NCI-H82 treated with DMSO at 0.1 percent for 48 hours (cell line): ENCODE results near the gene APOL5.
"Not testable (repeated sequence)": the region's sequence is repeated elsewhere in the genome, so short reads cannot be mapped to it uniquely, and the experiment has no call there.

Experiments
- DNase-seq: peaks from one replicate; lab custom pipeline; 2025; ENCODE audit not compliant: unreplicated experiment; lab: John Stamatoyannopoulos, UW

The APOL5 gene, protein sequence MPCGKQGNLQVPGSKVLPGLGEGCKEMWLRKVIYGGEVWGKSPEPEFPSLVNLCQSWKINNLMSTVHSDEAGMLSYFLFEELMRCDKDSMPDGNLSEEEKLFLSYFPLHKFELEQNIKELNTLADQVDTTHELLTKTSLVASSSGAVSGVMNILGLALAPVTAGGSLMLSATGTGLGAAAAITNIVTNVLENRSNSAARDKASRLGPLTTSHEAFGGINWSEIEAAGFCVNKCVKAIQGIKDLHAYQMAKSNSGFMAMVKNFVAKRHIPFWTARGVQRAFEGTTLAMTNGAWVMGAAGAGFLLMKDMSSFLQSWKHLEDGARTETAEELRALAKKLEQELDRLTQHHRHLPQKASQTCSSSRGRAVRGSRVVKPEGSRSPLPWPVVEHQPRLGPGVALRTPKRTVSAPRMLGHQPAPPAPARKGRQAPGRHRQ

DNA sequence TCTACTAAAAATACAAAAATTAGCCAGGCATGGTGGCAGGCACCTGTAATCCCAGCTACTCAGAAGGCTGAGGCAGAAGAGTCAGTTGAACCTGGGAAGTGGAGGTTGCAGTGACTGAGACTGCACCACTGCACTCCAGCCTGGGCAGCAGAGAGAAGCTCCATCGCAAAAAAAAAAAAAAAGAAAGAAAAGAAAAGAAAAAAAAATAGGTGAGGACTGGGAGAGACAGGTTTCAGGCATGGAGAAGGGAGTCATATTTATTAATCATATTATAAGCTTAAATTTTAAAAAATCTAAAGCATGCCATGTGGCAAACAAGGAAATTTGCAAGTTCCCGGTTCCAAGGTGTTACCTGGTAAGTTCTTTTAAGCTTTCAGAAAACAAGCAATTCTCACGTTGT lies at the start of gene APOL5:
APOL5 (plus strand) TSS at position 301 of the 400 bp plus-strand sequence; CDS start at position 301, 0 bp downstream.
- no peak for DNase-seq

DNA sequence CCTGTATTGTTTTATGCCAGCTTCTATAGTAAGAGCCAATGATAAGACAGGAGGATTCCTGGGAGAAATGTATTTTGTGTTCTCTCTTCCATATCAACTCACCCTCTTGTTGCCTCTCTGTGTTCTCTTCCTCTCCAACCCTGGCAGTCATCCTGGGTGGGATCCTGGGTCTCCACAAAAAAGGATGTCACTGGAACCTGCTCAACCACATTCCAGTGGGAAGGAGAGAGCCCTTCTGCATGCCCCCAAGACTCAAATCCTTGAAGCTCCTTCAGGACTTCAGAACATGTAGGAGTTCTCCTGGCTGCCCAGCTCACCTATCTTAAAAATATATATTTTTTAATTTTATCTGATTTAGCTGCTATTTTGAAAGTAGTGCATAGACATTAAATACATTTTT lies 43.3 kb upstream of the APOL5 start:
- DNase-seq = no peak

DNA sequence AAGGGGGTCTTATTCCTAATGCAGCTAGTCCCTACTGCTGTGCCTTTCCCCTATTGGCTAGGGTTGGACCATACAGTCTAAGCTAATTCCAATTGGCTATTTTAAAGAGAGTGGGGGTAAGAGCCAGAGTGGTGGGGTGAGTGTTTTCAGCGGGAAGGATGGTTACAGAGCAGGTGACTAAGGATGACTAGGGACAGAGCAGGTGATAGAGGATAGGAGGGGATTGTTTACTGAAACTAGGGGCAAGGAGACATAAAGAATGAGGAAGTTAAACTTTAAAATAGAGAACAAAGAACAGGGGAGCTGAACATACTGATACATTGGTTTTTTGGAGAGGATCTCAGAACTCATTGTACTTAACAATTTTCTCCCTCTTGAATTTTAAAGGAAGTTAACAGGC lies 41.6 kb upstream of the APOL5 start:
- DNase-seq = not testable (repeated sequence)

DNA sequence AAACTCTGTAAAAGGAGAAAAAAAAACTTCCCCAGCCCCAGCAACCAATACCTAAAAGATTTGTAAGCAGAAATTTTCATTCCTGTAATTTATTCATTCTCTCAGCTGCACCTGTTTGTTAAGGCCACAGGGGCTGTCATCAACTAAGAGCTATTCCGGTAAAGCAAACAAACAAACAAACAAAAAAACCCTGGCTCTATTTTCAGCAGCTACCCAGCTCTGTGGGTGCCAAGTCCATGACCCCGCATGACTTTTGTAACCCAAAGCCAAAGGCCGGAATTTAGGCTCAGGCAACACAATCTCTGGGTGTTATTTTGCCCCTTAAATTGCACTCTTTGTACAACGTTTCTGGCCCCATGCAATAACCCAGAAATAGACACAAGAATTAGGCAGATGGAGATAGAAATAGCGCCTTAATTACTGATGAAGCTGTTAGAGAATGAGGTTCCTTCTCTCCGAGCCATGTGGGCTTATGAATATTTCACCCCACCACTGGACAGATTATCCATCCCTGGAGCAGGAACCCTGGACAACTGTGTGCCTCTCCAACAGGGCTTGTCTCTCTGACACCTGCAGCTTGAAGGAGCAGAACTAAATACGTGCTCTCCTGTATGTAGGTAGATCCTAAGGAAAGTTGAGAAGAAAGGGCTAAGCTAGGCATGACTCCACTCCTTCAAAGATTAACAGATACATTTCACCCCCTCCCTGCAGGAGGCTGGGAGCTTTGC lies 40.0 kb upstream of the APOL5 start:
- DNase-seq = no peak

DNA sequence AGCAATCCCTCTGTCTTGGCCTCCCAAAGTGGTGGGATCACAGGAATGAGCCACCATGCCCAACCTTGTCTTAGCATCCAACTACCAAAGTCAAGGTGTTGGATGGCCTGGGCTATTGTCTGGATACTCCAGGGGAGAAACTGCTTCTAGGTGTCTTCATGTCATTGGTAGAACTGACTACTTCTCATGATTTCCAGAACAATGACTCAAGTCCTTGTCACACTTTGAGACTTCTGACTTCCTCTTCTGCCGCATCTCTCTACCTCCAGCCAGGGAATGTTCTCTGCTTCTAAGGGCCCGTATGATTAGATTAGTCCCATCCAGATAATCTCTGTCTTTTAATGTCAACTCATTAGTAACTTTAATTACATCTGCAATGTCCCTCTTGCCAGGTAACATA lies 38.8 kb upstream of the APOL5 start:
- DNase-seq = no peak

DNA sequence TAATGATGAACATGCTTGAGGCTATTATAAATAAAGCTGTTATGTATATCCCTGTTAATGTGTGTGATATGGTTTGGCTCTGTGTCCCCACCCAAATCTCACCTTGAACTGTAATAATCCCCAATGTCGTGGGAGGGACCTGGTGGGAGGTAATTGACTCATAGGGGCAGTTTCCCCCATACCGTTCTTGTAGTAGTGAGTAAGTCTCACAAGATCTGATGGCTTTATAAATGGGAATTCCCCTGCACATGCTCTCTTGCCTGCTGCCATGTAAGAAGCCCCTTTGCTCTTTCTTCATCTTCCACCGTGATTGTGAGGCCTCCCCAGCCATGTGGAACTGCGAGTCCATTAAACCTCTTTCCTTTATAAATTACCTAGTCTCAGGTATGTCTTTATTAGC lies 38.2 kb upstream of the APOL5 start:
- DNase-seq = not testable (repeated sequence)

DNA sequence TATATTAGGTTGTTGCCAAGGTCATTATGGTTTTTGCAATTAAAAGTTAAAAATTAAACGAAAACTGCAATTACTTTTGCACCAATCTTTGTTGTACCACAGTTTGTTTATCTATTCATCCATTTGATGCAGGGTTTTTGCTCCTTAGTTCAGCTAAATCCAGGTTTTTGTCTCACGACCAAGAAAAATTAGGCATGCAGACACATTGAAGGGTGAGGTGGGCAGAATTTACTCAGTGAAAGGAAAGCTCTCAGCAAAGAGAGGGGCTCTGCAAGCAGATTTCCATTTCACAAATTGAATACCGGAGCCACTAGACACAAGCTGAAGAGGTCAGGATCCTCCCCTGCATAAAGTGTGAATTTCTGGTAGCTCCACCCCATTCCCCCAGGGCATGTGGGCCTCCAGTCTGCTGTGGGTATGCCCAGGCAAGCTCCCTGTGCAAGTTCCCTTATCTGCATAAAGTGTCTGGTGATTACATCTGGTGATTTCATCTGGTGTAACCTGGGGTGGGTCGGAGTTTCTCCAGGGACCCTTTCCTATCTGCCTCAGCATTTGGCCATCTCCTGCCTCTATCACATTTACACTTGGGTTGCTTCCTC lies 36.1 kb upstream of the APOL5 start:
- DNase-seq = no peak

DNA sequence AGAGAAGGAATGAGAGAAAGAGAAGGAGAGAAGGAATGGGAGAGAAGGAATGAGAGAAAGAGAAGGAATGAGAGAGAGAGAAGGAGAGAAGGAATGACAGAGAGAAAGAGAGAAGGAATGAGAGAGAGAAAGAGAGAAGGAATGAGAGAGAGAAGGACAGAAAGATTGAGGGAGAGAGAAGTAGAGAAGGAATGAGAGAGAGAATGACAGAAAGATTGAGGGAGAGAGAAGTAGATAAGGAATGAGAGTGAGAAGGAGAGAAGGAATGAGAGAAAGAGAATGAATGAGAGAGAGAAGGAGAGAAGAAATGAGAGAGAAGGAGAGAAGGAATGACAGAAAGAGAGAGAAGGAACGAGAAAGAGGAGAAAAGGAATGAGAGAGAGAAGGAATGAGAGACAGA lies 34.1 kb upstream of the APOL5 start:
- DNase-seq = no peak

DNA sequence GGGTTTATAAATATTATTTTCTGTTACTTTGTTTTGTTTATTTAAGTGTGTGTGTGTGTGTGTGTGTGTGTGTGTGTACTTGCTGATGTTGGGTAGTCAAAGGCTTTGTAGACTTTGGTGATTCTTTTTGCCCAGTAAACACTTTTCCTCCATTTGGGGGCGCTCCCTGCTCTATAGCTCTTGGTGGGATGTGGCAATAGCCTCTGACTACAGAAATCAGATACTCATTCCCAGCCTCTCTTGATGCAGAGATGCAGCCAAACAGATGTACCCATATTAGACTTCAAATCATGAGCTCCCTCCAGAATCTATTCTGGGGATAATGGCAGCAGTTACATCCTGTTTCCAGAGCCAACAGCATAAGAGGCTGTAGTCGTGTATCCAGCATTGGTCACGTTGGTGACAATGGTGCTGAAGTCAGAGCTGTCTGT lies 33.4 kb upstream of the APOL5 start:
- no peak for DNase-seq

DNA sequence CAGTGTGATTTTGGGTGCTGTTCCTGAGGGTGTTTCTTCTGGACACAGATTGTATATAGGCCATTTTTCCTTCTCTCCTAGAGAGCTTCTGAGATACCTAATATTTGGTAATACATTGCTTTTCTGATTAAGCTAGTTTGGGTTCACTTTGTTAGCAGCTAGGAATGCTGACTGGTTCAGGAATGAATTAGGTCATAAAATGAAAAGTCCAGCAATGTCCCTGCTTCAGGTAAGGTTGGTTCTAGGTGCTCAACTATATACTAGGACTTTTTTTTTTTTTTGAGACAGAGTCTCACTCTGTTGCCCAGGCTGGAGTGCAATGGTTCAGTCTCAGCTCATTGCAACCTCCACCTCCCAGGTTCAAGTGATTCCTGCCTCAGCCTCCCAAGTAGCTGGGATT lies 32.9 kb upstream of the APOL5 start:
- no peak for DNase-seq

DNA sequence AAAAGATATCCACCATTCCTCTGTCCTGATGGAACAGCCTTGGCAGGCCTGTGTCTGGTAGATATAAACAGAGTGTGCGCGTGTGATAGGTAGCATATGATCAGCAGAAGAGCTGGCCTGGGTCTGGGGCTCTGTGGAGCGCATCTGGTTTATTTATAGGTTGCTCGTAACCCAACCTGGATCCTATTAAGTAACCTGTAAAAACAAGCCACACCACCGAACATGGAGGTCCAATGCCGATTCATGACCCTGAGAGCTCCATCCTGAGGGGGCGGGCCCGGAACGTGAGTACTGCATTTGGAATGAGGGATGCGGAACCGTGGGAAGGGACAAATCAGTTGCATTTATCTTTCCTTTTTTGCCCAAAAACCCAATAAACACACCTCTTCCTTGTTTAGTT lies 31.9 kb upstream of the APOL5 start:
- DNase-seq = no peak

DNA sequence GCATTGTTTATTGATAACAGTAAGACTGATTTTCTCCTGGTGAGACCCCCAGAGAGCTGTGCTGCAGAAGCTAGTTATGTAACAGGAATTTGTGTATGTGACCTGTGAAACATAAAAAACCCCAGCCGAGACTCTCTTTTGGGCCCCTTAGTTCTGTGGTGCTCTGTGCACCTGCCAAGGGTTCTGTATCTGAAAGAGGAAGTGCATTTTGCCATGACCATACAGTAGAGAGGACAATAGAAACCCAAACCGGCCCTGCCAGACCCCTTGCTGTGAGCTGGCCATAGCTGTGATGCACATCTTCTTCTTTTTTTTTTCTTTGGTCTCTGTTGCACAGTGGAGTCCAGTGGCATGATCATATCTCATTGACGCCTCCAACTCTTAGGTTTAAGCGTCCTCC lies 31.4 kb upstream of the APOL5 start:
- DNase-seq = no peak

DNA sequence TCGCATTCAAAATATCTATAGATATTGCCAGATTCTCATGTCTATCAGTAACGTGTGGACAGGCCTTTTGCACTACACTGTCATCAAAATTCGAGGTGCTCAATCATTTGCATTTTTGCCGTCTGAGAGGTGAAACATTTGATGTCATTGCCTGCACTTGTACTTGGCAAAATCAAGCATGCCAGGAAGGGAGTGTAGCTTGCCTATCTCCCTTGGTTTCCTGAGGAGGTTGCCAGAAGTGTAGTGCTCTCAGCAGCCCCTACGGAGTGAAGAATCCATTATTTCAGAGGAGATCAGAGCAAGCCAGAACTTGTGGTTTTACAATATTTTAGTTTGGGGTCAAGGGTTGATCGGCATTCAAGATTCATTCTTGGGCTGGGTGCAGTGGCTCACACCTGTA lies 30.2 kb upstream of the APOL5 start:
- no peak for DNase-seq

DNA sequence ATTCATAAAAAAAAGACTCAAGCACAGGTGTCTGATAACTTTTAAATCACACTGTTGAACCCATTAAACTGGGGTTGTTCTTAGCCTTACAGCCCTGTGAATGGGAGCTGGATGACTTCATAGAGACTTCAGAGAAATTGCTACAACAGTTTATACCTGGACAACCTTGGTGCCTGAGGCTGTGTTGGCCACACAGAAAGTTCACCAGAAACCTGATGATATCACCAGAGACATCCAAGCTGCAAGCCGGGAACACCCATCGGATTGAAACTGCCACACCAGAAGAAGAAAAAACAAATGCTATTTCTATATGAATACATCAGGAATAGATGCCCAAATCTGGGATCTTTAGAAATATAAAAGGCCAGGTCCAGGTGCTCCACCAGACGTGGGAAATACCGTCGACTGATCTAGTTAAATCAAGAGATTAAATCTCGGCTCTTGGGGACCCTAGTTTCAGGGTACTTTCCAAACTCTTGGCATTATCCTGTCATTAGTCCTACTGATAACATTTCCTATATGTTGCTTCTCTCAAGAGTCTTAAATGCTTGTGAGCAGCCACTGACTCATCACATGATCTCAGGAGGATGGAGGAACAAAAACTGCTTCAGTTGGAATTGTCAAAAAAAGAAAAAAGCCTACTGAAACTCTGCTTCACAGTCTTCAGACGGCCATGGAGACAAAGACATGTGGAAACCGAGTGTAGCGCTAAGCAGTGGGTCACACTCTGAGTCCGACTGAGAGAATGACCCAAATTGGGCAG lies 28.6 kb upstream of the APOL5 start:
- no peak for DNase-seq

DNA sequence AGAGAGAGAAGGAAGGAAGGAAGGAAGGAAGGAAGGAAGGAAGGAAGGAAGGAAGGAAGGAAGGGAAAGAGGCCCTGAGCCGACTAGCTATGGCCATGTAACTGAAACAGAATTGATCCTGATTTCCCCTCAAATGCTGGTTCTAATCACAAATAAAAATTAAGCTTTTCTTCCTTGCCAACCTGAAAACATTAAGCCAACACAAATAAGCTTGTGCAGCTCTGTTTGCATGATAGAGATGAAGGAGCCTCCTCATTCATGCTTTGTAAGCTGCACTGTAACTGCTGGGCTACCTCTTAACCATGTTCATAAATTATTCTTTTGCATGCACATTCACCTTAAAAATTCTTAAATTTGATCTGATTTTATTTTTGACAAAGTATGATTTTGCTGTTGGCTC lies 27.7 kb upstream of the APOL5 start:
- DNase-seq = no peak

DNA sequence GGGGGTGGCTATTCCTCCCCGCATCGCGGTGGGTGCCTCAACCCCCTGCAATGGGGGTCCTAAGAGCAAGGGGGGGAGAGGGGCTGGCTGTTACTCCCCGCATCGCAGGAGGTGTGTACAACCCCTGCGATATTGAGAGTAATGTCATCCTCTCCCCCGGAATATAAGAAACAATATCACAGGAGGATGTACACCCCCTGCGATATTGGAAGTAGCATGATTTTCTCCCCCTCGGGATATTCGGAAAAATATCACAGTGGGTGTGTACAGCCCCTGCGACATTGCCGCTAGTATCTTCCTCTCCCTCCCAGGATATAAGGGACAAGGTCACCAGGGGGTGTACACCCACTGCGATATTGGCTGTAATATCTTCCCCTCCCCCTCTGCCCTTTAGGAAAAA lies 22.5 kb upstream of the APOL5 start:
- no peak for DNase-seq

DNA sequence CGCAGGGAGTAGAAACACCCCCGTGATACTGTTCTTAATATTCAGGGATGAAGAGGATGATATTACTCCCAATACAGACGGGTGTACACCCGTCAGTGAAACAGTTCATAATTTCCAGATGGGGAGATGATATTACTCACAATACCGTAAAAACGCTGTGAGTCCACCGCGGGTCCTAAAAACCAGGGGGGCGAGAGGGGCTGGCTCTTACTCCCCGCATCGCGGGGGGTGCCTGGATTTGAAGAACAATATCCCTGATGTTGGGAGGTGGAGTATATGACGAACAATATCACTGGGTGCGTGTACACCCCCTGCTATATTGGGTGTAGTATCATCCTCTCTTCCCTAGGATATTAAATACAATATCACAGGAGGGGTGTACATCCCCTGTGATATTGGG lies 20.5 kb upstream of the APOL5 start:
- DNase-seq = no peak

DNA sequence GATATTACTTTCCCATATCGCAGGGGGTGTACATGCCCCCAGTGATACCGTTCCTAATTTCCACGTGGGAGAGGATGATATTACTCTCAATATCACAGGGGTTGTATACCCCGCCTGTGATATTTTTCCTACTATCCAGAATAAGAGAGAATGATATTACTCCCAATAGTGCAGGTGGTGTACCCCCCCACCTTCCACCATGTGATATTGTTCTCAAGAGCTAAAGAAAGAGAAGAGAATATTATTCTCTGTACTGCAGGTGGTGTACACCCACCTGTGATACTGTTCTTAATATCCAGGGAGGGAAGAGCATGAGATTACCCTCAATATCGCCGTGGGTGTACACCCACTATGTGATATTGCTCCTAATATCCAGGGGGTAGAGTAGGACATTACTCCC lies 17.8 kb upstream of the APOL5 start:
- DNase-seq = not testable (repeated sequence)

DNA sequence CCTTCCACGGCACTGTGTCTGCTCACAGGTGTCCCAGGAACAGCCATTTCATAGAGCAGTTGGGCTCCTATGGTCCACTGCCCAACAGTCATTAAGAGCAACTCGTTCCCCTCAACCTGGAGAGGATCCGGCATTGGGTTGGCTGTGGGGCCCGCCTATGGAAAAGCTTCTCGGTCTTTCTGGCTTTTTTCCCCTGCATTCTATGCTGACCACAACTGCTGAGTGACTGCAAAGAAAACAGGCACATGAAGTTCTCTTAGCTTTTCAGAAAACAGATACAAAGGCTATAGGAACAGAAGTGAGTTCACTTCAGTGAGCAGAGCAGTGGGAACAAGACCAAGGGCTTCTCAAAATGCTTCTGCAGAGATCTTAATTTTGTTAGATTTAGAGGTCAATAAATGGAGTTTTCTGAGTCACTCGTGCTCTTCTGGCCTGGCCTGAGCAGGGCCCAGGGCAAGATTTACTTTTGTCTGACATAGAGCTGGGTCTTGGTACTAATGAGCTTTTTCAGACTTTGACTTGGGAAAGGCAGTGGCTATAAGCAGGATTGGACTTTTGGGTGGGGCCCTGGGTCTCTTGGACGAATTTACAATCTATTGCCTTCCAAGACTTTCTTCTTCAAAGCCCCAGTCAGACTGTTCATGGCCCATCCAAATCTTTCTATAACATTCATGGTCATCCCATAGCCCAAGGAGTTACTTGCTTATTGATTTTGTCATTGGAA lies 13.6 kb upstream of the APOL5 start:
- no peak for DNase-seq

DNA sequence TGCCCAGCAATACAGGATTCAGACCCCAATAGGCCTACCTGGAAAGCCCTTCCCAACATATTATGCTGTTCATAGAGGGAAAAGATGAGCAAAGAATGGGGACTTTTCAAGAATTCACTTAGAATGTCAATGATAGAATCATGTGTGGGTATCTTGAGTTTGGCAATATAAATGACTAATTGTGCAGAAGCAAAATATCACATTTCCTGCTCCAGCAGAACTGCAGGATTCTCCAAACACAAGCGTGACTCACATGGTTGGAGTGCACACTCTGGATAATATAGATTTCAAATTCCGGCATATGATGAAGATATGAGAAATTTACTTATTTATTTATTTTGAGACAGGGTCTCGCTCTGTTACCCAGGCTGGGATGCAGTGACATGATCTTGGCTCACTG lies 12.5 kb upstream of the APOL5 start:
- DNase-seq = no peak

DNA sequence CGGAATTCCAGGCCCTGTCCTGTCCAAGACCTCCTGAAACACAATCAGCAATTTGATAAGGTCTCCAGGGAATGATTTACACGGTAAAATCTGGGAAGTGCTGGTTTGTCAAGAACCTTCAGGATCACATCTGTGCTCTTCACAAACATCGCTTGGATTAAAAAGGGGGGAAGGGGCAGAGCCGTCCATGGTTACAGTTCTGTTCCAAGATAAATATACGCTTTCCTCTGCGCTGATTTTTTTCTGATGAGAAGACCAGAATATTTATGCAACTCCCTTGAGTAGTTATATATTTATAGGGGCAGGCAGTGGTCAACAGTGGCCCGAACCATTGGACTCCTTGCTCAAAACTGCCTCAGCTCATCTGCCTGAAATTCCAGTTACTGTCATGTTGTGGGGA lies 9.2 kb upstream of the APOL5 start:
- DNase-seq = no peak
